Osteocyte (in vitro differentiated cells): ENCODE measurements around the gene RAC3. TPM values are rescaled to one million over a fixed set of nuclear protein-coding genes. Genes with fewer than 3 reads are reported as not detected.

ENCODE experiments used
- DNase-seq: peaks from one replicate; pipeline ENCODE4 v3.0.0; 2021; ENCODE audit warnings: mixed read lengths; ENCODE audit not compliant: unreplicated experiment; ENCODE audit errors: extremely low spot score
- H3K27ac Mint-ChIP-seq: one replicate; pipeline ENCODE4 v1.8.0; 2021; ENCODE audit warnings: mild to moderate bottlenecking, mixed read lengths; ENCODE audit not compliant: unreplicated experiment
- H3K27me3 Mint-ChIP-seq: one replicate; pipeline ENCODE4 v1.8.0; 2021; ENCODE audit warnings: mixed read lengths; ENCODE audit not compliant: unreplicated experiment
- H3K36me3 Mint-ChIP-seq: one replicate; pipeline ENCODE4 v1.8.0; 2021; ENCODE audit warnings: mixed read lengths; ENCODE audit not compliant: unreplicated experiment
- H3K4me1 Mint-ChIP-seq: one replicate; pipeline ENCODE4 v1.8.0; 2021; ENCODE audit warnings: mixed read lengths; ENCODE audit not compliant: unreplicated experiment
- H3K4me3 Mint-ChIP-seq: one replicate; pipeline ENCODE4 v1.8.0; 2021; ENCODE audit warnings: mild to moderate bottlenecking, moderate library complexity, mixed read lengths; ENCODE audit not compliant: unreplicated experiment
- H3K9me3 Mint-ChIP-seq: one replicate; pipeline ENCODE4 v1.8.0; 2021; ENCODE audit warnings: mixed read lengths; ENCODE audit not compliant: unreplicated experiment
- CTCF ChIP-seq: fragments of 200-600 bp; sonication (generic); IDR thresholded peaks from 2 replicates; pipeline ENCODE4 v1.5.0; 2021; ENCODE audit warnings: antibody characterized with exemption, mild to moderate bottlenecking, moderate library complexity
- total RNA-seq: library from RNA; stranded (reverse); gene quantifications from 2 replicates; pipeline ENCODE4 v1.2.1, GENCODE V29; 2021

RAC3 gene
- total RNA-seq, 1 donor from 2014 or later = 19.4 TPM

DNA sequence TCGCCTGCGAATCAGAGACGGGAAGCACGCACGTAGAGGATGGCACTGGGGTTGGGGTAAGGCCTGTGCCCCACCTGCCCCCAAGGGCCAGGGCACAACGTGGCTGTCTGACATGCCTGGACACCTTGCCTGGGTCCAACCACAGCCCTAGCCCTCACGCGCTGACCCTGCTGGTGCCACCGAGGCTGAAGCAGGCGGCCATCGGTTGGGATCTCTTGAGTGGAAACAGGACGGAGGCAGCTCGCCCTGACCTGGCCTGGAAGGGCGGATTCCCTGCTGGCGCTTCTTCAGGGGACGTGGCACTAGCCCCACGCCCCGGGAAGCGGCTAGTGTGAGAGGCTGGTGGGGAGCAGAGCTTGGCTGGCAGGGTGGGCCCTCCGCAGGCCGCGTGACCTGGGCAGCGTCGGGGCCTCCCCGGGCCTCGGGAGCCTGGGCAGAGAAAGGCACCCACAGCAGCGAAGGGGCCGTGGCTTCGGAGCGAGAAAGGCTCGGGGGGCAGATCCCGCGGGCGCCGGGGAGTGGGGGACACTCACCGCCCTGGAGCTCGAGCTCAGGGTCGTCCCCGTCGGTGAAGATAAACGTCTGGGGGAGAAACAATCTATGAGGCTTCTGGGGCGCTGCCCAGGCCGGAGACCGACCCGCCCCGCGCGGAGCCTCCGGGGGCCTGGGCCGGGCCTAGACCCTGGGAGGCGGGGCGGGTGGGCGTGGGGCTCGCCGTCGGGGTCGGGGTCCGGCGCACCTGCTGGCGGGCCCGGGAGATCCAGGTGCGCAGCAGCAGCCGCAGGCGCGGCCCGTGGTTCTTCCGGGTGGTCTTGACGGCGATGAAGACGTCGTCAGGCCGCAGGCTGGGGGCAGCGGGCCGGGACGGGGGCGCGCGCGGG, 19.5 kb downstream of the RAC3 start:
- H3K4me3 Mint-ChIP-seq = peak overlapping the region; percentile 84
- H3K36me3 Mint-ChIP-seq = peaks cover 17% of the 10 kb centered on the region
- H3K27me3 Mint-ChIP-seq = no peaks in the 10 kb centered on the region
- H3K4me1 Mint-ChIP-seq = peaks cover 17% of the 10 kb centered on the region
- peak overlapping the region; percentile 72 for H3K27ac Mint-ChIP-seq
- H3K9me3 Mint-ChIP-seq = no peaks in the 10 kb centered on the region
- no peak for TF ChIP-seq CTCF
- DNase-seq = no peak

GRCh38 chr17:82051776-82052637, 20.5 kb downstream of the RAC3 start, which contains the start of the genes GPS1 and RFNG:
TSS of gene GPS1 (plus strand) at chr17:82051898. CDS start at chr17:82051932, 34 bp downstream.
TSS of gene RFNG (minus strand) at chr17:82051811. CDS start at chr17:82051766, 45 bp downstream.
- peaks cover 14% of the 10 kb centered on the region for H3K36me3 Mint-ChIP-seq
- H3K27me3 Mint-ChIP-seq = no peaks in the 10 kb centered on the region
- peak within 1 kb of the TSS; percentile 72 for H3K27ac Mint-ChIP-seq
- peak within 1 kb of the TSS; percentile 84 for H3K4me3 Mint-ChIP-seq
- no peak for TF ChIP-seq CTCF
- H3K9me3 Mint-ChIP-seq = no peaks in the 10 kb centered on the region
- no peak for DNase-seq
- H3K4me1 Mint-ChIP-seq = peaks cover 17% of the 10 kb centered on the region

- peak overlapping the region; percentile 34 for H3K27ac Mint-ChIP-seq
- TF ChIP-seq CTCF = no peak
- H3K36me3 Mint-ChIP-seq = peaks cover 10% of the 10 kb centered on the region
- H3K4me3 Mint-ChIP-seq = peak overlapping the region; percentile 78
- H3K9me3 Mint-ChIP-seq = no peaks in the 10 kb centered on the region
- H3K27me3 Mint-ChIP-seq = no peaks in the 10 kb centered on the region
- DNase-seq = no peak
- H3K4me1 Mint-ChIP-seq = peaks cover 17% of the 10 kb centered on the region
Measured at GRCh38 chr17:82052638-82053059, 21.2 kb downstream of the RAC3 start.

- no peaks in the 10 kb centered on the region for H3K27me3 Mint-ChIP-seq
- no peak overlapping the region for H3K27ac Mint-ChIP-seq
- peak overlapping the region; percentile 78 for H3K4me3 Mint-ChIP-seq
- H3K36me3 Mint-ChIP-seq = peaks cover 13% of the 10 kb centered on the region
- no peaks in the 10 kb centered on the region for H3K9me3 Mint-ChIP-seq
- no peak for DNase-seq
- TF ChIP-seq CTCF = no peak
- peaks cover 17% of the 10 kb centered on the region for H3K4me1 Mint-ChIP-seq
Measured at GRCh38 chr17:82053130-82053529, 21.7 kb downstream of the RAC3 start.
